GM15510 (cell line): ENCODE measurements around the gene CLC.

Source experiments
- POLR2A ChIP-seq: IDR thresholded peaks from 3 replicates; pipeline ENCODE4 v1.6.1; 2011; ENCODE audit warnings: borderline replicate concordance; ENCODE audit not compliant: insufficient read length; ENCODE audit errors: extremely low read depth

CLC gene

DNA sequence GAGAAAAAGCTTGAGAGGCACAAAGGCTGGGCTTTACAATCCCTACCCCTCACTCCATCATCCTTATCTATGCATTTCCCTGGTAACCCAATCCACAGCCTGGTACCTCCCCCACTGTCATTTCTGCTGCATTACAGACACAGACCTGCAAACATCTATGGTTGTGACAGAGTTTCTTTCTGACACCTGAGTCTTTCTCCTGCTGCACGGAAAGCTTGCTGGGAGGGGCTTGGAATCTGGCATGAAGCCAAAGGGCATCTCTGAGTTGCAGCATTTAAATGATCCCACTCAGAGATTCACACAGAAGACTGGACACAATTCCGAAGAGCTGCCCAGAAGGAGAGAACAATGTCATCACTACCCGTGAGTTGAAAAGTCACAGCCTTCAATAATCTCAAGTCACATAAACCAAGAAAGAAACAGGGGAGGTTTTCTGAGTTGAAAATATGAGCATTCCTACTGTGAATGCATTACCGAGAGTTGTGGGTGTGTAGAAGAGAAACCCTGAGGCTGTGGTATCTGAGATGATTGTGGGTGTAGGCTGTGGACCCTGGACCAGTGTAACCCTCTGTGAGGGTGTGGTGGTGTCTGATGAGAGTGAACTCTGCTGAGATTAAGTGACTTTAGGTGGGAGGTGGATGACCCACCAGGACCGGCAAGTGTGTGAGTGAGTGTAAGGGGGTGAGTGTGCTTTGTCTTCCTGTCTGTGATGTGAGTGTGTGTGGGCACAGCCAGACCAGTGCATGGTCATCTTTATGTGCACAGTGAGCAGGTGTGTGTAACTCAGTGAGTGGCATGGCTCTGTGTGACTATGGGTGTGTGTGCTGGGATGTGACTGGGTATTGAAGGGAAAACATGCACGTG lies 33.4 kb downstream of the CLC start, which contains the start of gene LGALS14:
Gene LGALS14 (plus strand): TSS at position 301 of the 864 bp plus-strand sequence. CDS start 48 bp downstream, at position 349.
- no peak for TF ChIP-seq POLR2A

- TF ChIP-seq POLR2A: no peak
Observed at GRCh38 chr19:39701291-39701690, 36.5 kb downstream of the CLC start.

DNA sequence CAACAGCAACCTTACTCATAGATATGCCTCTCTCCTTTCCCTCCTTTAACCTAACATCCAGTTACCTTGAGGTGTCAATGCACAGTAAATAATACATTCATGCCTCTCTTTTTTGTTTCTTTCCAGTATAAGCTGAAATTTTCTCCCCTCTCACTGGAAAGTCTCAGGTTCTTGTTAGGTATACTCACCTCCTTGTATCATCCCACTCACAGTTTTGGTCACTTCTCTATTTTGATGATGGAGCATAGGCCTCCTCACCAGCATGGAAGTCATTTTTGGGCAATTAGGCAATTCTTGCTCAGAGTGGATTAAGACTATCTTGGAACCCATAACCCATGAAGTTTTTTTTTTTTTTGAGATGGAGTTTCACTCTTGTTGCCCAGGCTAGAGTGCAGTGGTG lies 39.3 kb downstream of the CLC start:
- no peak for TF ChIP-seq POLR2A

DNA sequence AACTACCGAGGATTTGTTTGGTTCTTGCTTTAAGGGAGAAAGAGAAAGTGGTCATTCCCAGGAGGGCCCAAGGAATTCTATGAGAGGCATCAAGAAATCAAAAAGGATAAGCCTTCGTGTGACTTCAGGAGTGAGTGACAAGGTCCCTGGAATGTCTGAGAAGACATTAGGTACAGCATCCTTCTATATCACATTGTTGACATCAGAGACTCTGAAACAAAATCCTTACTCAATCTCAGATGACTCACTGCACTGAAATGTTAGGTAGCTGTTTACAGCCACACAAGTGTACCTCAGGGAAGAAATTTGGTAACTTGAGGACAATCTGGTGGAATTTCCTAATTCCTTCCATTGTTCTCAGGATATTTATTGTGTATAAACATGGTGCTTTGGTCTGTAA lies 41.4 kb downstream of the CLC start:
- no peak for TF ChIP-seq POLR2A

DNA sequence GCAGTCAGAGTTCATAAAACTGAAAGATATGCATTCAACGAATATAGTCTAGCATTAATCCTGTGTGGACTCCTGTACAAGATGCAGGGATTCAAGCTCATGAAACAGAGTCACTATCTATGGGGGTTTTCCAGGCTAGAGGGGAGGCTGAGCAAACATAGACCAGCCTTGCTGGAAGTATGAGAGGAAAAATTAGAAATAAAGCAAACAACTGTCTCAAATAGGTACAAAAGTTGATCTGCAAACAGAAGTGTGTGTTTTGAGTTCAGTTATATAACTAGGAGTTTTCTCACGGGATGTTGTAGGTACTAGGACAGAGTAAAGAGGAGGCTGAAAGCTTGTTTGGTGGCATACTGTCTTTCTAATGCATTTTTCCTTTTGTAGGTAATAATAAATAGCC lies 42.1 kb downstream of the CLC start:
- no peak for TF ChIP-seq POLR2A

DNA sequence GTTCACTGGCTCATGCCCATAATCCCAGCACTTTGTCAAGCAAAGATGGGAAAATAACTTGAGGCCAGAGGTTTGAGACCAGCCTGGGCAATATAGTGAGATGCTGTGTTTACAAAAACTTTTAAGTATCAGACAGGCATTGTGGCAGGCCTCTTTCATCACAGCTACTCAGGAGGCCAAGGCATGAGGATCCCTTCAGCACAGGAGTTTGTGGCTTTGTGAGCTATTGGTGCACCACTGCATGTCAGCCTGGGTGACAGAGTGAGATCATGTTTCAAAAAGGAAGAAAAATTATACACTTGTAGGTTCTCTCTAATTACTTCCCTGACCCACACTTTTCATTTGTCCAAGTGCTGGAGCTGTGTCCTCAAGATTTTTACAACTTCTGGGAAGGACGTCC lies 45.0 kb downstream of the CLC start:
- no peak for TF ChIP-seq POLR2A

DNA sequence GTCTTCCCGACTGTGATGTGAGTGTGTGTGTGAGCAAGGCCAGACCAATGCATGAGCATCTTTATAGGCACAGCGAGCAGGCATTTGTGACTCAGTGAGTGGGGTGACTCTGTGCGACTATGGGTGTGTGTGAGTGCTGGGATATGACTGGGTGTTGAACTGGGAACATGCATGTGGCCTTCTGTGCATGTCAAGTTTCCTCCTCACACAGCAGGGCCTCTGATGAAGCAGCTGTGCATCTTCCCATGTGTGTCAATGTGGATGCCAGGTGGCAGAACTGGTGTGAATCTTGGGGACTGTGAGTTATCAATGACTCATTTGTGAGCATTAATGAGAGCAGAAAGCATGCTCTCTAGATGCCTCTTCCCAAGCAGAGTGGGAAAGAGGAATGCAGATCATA lies 45.7 kb downstream of the CLC start:
- no peak for TF ChIP-seq POLR2A

GRCh38 chr19:39686739-39687138 lies 51.1 kb downstream of the CLC start:
- no peak for TF ChIP-seq POLR2A

- TF ChIP-seq POLR2A: no peak
Observed at GRCh38 chr19:39684267-39684666, 53.6 kb downstream of the CLC start.

GRCh38 chr19:39681416-39681815 lies 56.4 kb downstream of the CLC start:
- TF ChIP-seq POLR2A: no peak
